ENCODE measurements around the gene P3H4. TPM values are rescaled to one million over a fixed set of nuclear protein-coding genes. Genes with fewer than 3 reads are reported as not detected.

P3H4 gene
- total and polyA plus RNA-seq, 10 of the 15 experiments (the other 5 are each of a cell fraction or from before 2014, with no cell fraction given), result 0.32 to 1.1 (median 0.64) TPM; not detected in 1

DNA sequence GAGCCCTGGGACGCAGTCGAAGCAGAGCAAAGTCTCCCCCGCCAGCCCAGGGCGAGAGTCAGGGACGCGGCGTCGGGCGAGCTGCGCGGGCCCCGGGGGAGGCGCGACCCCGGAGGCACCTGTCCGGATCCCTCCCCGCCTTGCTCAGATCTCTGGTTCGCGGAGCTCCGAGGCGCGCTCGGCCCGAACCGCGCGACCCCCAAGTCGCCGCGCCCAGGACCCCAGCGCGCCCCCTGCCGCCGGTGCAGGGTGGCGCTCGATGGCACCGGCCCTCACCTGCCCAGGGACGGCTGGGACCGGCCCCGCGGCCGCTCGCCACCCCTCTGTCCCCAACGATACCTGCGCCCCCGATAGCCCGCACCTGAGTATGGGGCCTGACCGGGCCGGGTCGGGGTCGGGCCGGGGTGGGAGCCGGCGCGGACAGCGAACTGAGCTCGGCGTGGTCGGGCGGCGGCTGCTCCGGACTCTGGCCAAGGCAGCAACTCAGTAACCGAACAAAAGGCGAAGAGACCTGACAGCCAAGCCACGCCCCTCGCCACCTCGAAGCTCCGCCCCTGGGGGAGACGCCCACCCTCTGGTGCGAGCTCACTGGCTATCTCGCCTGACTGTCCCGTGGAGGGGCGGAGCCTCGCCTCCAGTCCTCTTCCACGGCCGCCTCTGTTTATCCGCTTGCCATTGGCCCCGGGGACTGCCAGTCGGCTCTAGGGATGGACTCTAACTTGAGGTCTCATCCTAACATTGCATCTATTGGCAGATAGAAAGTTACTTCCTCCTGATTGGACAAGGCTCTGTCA lies 25.3 kb downstream of the P3H4 start, which contains the start of gene JUP (continued):
- TF ChIP-seq, protein P1, sequence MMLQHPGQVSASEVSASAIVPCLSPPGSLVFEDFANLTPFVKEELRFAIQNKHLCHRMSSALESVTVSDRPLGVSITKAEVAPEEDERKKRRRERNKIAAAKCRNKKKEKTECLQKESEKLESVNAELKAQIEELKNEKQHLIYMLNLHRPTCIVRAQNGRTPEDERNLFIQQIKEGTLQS (IDR thresholded peaks at IDR 0.05; ENCODE audit: borderline replicate concordance, extremely low read depth, low read depth, low read length), result no peak
- TF ChIP-seq MYB (IDR thresholded peaks at IDR 0.05; ENCODE audit: borderline replicate concordance, low read depth, low read length), result no peak
- no peak for TF ChIP-seq GABPA (IDR thresholded peaks at IDR 0.05; ENCODE audit: low read depth)
- peak; percentile 68 for TF ChIP-seq CREB1 (IDR thresholded peaks at IDR 0.05; ENCODE audit: low read depth)
- no peak for TF ChIP-seq WRNIP1 (IDR thresholded peaks at IDR 0.05; ENCODE audit: borderline replicate concordance, low read depth, low read length)
- TF ChIP-seq, protein P2, sequence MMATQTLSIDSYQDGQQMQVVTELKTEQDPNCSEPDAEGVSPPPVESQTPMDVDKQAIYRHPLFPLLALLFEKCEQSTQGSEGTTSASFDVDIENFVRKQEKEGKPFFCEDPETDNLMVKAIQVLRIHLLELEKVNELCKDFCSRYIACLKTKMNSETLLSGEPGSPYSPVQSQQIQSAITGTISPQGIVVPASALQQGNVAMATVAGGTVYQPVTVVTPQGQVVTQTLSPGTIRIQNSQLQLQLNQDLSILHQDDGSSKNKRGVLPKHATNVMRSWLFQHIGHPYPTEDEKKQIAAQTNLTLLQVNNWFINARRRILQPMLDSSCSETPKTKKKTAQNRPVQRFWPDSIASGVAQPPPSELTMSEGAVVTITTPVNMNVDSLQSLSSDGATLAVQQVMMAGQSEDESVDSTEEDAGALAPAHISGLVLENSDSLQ (IDR thresholded peaks at IDR 0.05), result peak; percentile 99
- no peak for TF ChIP-seq ZNF274 (IDR thresholded peaks at IDR 0.05; ENCODE audit: insufficient read depth, insufficient read length)
- TF ChIP-seq, protein P3, sequence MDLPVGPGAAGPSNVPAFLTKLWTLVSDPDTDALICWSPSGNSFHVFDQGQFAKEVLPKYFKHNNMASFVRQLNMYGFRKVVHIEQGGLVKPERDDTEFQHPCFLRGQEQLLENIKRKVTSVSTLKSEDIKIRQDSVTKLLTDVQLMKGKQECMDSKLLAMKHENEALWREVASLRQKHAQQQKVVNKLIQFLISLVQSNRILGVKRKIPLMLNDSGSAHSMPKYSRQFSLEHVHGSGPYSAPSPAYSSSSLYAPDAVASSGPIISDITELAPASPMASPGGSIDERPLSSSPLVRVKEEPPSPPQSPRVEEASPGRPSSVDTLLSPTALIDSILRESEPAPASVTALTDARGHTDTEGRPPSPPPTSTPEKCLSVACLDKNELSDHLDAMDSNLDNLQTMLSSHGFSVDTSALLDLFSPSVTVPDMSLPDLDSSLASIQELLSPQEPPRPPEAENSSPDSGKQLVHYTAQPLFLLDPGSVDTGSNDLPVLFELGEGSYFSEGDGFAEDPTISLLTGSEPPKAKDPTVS (IDR thresholded peaks at IDR 0.05; ENCODE audit: low read depth, low read length), result no peak
- 0 out of 2 replicates have a peak, but pooled peaks have one; percentile 30 for TF ChIP-seq POLR2AphosphoS5 (IDR thresholded peaks at IDR 0.05; ENCODE audit: low read length)
- no peak for TF ChIP-seq EED (IDR thresholded peaks at IDR 0.05; ENCODE audit: low read depth)
- peak; percentile 62 for TF ChIP-seq IKZF1 (conservative IDR thresholded peaks at IDR 0.05)
- TF ChIP-seq SUPT20H (IDR thresholded peaks at IDR 0.05; ENCODE audit: borderline replicate concordance, control insufficient read depth, low read depth, low read length), result no peak
- no peak for TF ChIP-seq RAD21 (IDR thresholded peaks at IDR 0.05; ENCODE audit: insufficient read depth, low read depth, low read length)
- no peak for TF ChIP-seq MEF2A (IDR thresholded peaks at IDR 0.05; ENCODE audit: insufficient read depth, low read depth, low read length)
- TF ChIP-seq KLF5 (IDR thresholded peaks at IDR 0.05; ENCODE audit: partially characterized antibody), result peak; percentile 84
- peak in 1 of 2 experiments; percentile 33; a peak in 1 of 4 replicates for TF ChIP-seq BHLHE40 (IDR thresholded peaks at IDR 0.05; ENCODE audit: borderline replicate concordance in 1 of 2, low read depth in 2 of 2, low read length in 1 of 2)
- TF ChIP-seq, protein P4, sequence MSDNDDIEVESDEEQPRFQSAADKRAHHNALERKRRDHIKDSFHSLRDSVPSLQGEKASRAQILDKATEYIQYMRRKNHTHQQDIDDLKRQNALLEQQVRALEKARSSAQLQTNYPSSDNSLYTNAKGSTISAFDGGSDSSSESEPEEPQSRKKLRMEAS (IDR thresholded peaks at IDR 0.05; ENCODE audit: low read depth, low read length), result no peak
- no peak for TF ChIP-seq POLR2AphosphoS2 (IDR thresholded peaks at IDR 0.05; ENCODE audit: low read depth, low read length)
- no peak for TF ChIP-seq TCF3 (IDR thresholded peaks at IDR 0.05; ENCODE audit: borderline replicate concordance, insufficient read depth, low read depth, low read length)
- no peak for TF ChIP-seq TAF1 (IDR thresholded peaks at IDR 0.05; ENCODE audit: borderline replicate concordance, low read depth, low read length)
- TF ChIP-seq TBL1XR1 (IDR thresholded peaks at IDR 0.05; ENCODE audit: low read depth, low read length), result 0 out of 2 replicates have a peak, but pooled peaks have one; percentile 46
- no peak for TF ChIP-seq RUNX3 (IDR thresholded peaks at IDR 0.05; ENCODE audit: low read length)
- TF ChIP-seq, protein P5, sequence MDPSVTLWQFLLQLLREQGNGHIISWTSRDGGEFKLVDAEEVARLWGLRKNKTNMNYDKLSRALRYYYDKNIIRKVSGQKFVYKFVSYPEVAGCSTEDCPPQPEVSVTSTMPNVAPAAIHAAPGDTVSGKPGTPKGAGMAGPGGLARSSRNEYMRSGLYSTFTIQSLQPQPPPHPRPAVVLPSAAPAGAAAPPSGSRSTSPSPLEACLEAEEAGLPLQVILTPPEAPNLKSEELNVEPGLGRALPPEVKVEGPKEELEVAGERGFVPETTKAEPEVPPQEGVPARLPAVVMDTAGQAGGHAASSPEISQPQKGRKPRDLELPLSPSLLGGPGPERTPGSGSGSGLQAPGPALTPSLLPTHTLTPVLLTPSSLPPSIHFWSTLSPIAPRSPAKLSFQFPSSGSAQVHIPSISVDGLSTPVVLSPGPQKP (IDR thresholded peaks at IDR 0.05; ENCODE audit: low read depth, low read length), result no peak
- TF ChIP-seq RAD51 (IDR thresholded peaks at IDR 0.05), result no peak
- TF ChIP-seq NFYA (IDR thresholded peaks at IDR 0.05; ENCODE audit: borderline replicate concordance, low read depth, low read length), result peak; percentile 55
- no peak for TF ChIP-seq SREBF1 (IDR thresholded peaks at IDR 0.05; ENCODE audit: low read length)
- TF ChIP-seq SUZ12 (IDR thresholded peaks at IDR 0.05; ENCODE audit: unreplicated experiment), result peak; percentile 32

All from GM12878 (cell line).